ENCODE measurements around the gene NPR2. TPM values are rescaled to one million over a fixed set of nuclear protein-coding genes. Genes with fewer than 3 reads are reported as not detected.

The NPR2 gene
- total and polyA plus RNA-seq, 8 donors, result 17.6 to 58.6 (median 47.2) TPM

GRCh38 chr9:35852267-35852815 lies 61.0 kb downstream of the NPR2 start:
- H3K4me3 ChIP-seq, result no peak overlapping the region
- no peaks in the 10 kb centered on the region for H3K36me3 ChIP-seq
- no peaks in the 10 kb centered on the region for H3K9me3 ChIP-seq
- peaks cover 0 to 3% of the 10 kb centered on the region in 2 donors for H3K4me1 ChIP-seq
- peaks cover 0 to 82% of the 10 kb centered on the region in 2 donors for H3K27me3 ChIP-seq
- intact Hi-C loops (cut with DNase I), result no loop called here
- TF ChIP-seq CTCF (IDR thresholded peaks at IDR 0.05), result no peak
- no peak overlapping the region for H3K27ac ChIP-seq
- ATAC-seq (no peak), DNase-seq (no peak)

GRCh38 chr9:35852876-35853865 lies 61.8 kb downstream of the NPR2 start:
- TF ChIP-seq CTCF (IDR thresholded peaks at IDR 0.05), result no peak

GRCh38 chr9:35854091-35854762 lies 62.8 kb downstream of the NPR2 start:
- ATAC-seq (no peak), DNase-seq (no peak)
- Histone ChIP-seq H3K27me3 (peaks cover 0 to 65% of the 10 kb centered on the region in 2 donors), H3K27ac (no peak overlapping the region), H3K36me3 (no peaks in the 10 kb centered on the region), H3K4me1 (peaks cover 0 to 3% of the 10 kb centered on the region in 2 donors), H3K9me3 (no peaks in the 10 kb centered on the region), H3K4me3 (no peak overlapping the region)
- intact Hi-C loops (cut with DNase I), result no loop called here
- TF ChIP-seq CTCF (IDR thresholded peaks at IDR 0.05), result no peak

More at GRCh38 chr9:35852876-35853865, 61.8 kb downstream of the NPR2 start:
- Histone ChIP-seq H3K27me3 (peaks cover 0 to 75% of the 10 kb centered on the region in 2 donors), H3K36me3 (no peaks in the 10 kb centered on the region), H3K4me1 (peaks cover 0 to 3% of the 10 kb centered on the region in 2 donors), H3K27ac (no peak overlapping the region), H3K4me3 (no peak overlapping the region), H3K9me3 (no peaks in the 10 kb centered on the region)
- intact Hi-C loops (cut with DNase I), result no loop called here
- ATAC-seq, result no peak
- no peak for DNase-seq

GRCh38 chr9:35856206-35856605 lies 64.8 kb downstream of the NPR2 start:
- Histone ChIP-seq H3K27ac (no peak overlapping the region), H3K27me3 (peaks cover 0 to 62% of the 10 kb centered on the region in 2 donors), H3K36me3 (no peaks in the 10 kb centered on the region), H3K9me3 (no peaks in the 10 kb centered on the region), H3K4me3 (no peak overlapping the region), H3K4me1 (no peaks in the 10 kb centered on the region)
- ATAC-seq (no peak), DNase-seq (no peak)
- intact Hi-C loops (cut with DNase I), result no loop called here
- TF ChIP-seq CTCF (IDR thresholded peaks at IDR 0.05), result no peak

GRCh38 chr9:35856882-35857281 lies 65.5 kb downstream of the NPR2 start:
- ATAC-seq (no peak), DNase-seq (no peak)
- TF ChIP-seq CTCF (IDR thresholded peaks at IDR 0.05), result no peak
- H3K4me3 ChIP-seq, result no peak overlapping the region
- H3K27me3 ChIP-seq, result peaks cover 0 to 62% of the 10 kb centered on the region in 2 donors
- intact Hi-C loops (cut with DNase I), result no loop called here
- H3K27ac ChIP-seq, result no peak overlapping the region
- H3K9me3 ChIP-seq, result no peaks in the 10 kb centered on the region
- H3K4me1 ChIP-seq, result no peaks in the 10 kb centered on the region
- no peaks in the 10 kb centered on the region for H3K36me3 ChIP-seq
